ENCODE measurements around the gene PASK.
A peak's percentile ranks its signal among the peaks of the same experiment; 100 is the strongest.

The PASK gene

DNA sequence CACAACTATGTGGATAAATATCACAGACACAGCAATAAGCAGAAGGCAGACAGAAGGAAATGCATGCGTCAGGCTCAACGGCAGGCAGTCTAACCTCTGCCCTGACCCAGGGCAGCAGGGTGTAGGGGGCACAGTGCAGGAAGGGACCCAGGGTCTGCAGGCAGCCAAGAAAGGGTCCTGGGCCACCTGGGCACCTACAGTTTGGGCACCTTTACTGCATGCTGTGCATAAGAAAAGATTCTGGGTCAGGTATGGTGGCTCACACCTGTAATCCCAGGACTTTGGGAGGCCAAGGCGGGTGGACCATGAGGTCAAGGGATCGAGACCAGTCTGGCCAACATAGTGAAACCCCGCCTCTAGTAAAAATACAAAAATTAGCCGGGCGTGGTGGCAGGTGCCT is 17.7 kb downstream of the PASK start:
- H3K27ac ChIP-seq: no peak overlapping the region

DNA sequence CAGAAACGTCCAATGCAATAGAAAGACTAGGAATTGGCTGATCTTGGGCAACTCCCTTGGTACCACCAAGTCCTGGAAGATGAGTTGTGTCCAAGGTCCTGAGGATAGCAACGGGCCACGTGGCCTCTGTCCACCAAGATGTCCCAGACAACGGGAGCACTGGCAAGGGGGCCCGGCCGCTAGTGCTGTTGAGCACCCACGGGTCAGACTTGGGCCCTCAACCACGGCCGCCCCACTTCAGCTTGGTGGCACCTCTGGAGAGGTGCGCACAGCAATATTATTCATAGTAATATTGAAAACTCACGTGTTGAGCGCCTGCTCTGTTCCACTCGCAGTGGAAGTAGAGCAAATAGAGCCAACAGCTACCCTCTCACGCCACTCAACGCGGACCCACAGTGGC is 19.0 kb downstream of the PASK start:
- Histone ChIP-seq H3K27ac (no peak overlapping the region), H3K4me3 (no peak overlapping the region)

More for the DNA sequence above, 17.7 kb downstream of the PASK start:
- H3K4me3 ChIP-seq: no peak overlapping the region

DNA sequence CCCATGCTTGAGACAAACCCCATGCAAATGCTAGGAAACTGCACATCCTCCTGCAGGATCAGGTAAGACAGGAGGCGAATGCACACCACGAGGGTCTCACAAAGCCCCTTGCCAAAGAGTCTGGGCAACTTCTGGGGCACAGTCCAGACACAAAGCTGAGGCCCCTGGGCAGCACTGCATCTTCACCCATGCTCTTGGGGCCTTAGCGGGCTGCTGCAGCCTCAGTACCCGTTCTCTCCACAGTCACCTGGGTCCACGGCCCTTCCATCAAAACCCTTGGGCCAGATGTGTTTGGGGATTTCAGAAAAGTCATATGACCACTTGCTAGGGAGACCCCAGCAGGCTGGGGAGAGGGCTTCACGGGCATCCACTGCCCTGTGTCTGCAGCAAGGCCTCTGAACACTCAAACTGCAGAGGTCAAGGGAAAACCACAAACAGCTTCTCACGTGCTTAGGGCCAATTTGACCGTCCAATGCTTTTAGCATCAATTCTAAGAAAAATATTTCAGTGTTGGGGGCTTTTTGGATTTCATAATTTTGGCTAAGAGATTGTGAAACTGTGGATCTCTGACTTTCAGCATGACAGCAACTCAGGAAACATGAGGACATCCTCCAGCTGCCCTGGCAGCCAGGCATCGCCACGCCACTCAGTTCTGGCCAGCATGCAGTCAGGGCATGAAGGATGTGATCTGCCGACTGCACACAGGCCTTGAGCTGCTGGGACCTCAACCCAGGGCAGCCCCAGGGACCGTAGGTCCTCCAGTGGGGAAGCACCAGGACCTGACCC is 20.0 kb downstream of the PASK start:
- no peak overlapping the region for H3K4me3 ChIP-seq
- peak overlapping the region in 2 of 21 experiments; percentile 77 to 89 for H3K27ac ChIP-seq

DNA sequence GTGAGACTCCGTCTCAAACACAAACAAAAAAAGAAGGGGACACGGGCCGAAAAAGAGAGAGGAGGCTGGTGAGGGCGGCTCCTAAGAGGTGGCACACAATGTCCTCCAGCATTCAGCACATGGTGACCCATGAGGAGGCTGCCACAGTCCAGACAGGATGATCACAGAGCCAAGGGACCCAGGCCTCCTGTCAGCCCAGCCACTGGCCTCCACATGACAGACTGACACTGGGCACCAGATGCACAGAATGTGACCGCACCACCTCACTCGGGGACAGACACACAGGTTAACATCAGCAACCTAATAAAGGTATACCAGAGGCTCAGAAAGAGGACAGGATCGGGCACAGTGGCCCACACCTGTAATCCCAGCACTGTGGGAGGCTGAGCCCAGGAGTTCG is 21.0 kb downstream of the PASK start:
- Histone ChIP-seq H3K27ac (peak overlapping the region in 7 of 21 experiments; percentile 36 to 89 (median 65)), H3K4me3 (no peak overlapping the region)

DNA sequence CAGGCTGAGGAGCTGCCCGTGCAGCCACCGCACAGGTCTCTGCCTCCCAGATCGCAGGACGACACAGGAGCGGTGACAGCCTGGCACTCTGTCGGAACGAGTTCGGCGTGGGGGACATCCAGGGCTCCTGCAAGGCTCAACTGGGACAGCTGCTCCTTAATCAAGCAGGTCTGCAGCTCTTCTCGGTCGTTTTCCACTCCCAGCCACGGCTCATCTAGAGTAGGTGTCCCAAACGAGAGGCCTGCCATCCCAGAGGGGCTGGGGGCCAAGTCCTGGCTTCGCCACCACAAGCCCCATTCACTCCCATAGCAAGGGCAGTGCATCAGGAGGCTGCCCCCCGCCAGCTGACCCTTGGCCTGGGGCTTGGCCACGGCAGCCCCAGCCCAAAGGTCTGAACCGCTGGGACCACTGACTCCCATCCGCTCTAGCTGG is 22.5 kb downstream of the PASK start:
- Histone ChIP-seq H3K27ac (peak overlapping the region in 6 of 21 experiments; percentile 41 to 89 (median 71)), H3K4me3 (no peak overlapping the region)

DNA sequence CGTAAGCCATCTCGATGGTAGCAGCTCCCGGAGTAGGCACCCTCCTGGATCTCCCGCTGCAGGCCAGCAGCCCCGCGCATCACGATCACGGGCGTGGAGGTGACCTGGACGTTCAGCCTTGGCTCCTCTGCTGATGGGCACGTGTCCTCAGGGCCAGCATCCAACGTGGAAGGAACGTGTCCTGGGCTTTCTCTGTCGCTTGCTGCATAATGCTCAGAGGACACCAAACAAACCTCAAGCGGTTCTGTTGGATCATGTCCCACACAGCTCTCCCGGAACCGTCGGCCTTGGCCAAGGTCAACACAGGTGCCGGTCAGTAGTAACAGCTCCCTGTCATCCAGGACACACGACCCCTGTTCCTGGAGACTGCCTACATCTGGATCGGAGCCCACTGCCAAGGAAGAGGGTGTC is 23.1 kb downstream of the PASK start:
- H3K27ac ChIP-seq: peak overlapping the region in 3 of 21 experiments; percentile 45 to 82 (median 77)
- no peak overlapping the region for H3K4me3 ChIP-seq

DNA sequence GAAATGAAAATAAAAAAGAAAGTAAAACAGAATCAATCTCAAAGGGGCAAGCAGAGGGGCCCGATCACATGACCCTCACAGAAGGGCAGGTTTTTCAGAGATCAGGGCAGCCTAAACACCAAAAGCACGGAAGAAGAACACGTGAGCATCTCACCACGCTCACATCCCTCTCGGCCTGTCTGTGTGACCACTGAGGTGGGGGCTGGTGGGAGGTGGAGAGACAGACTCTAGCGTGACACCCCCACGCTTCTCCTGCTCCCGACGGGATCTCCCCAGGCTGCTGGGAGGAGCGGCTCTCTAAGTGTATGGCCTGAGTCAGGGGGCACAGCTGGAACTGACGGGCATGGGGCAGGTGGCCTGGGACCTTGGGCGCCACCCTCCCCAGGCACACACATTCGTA is 23.6 kb downstream of the PASK start:
- peak overlapping the region in 2 of 21 experiments; percentile 45 to 77 for H3K27ac ChIP-seq
- H3K4me3 ChIP-seq: no peak overlapping the region

DNA sequence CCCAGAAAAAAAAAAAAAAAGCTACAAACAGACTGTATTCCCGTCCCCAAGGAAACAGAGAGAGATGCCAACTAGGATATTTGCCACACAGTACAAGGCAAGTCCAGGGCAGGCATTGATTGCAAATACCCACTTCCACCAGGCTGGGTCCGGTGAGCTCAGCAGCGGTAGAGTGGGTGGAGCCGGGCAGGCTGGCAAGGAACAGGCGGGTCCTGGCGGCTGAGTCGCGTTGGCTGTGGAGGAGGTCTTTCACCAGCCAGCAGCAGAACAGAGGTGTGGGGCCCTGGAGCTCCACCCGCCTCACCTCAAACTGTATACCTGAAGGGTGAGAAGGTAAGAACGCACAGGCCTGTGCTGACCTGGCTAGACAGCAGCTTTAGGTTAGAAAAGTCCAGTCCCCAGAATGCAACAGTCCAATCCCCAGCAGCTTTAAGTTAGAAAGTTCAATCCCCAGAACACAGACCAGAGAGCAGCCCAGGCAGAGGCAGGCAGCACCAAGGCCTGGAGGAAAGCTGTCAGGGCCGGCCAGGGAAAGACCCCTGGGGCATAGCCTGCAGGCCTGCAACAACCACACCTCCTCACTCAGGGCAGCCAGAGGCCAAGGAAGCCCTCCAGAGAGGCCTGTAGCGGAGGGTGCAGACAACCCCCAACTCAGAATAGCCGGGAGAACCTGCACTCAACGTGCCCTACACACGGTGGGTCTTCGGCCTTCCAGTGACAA is 25.3 kb downstream of the PASK start:
- Histone ChIP-seq H3K27ac (peak overlapping the region in 10 of 21 experiments; percentile 7 to 72 (median 54)), H3K4me3 (no peak overlapping the region)

DNA sequence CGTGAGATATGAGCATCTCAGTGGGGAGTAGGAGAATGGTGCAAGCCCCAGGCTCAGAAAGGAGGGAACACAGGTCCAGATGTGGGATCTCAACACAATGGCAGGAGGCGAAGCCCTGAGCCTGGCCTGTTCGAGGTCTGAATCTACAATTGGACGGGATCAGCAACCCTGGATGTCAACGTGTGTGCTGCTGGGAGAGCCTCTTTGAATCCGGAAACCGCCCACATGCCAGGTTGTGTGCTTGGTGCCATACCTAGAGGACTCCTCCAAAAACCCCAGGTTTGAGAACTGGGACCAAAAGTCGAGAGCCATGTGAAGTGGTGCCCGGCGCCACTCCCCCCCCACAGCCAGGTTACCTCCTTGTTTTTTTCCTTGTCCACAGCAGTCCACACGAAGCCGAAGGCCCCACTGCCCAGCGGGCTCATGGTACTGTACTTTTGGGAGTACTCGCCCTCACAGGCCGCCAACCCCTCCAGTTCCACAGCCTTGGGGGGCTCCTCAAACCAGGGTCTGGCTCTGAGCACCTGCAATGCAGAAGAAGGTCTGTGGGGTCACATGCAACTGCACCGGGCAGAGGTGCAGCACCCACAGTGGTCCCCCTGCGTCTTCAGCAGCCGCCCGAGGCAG is 26.8 kb downstream of the PASK start:
- Histone ChIP-seq H3K4me3 (no peak overlapping the region), H3K27ac (no peak overlapping the region)

DNA sequence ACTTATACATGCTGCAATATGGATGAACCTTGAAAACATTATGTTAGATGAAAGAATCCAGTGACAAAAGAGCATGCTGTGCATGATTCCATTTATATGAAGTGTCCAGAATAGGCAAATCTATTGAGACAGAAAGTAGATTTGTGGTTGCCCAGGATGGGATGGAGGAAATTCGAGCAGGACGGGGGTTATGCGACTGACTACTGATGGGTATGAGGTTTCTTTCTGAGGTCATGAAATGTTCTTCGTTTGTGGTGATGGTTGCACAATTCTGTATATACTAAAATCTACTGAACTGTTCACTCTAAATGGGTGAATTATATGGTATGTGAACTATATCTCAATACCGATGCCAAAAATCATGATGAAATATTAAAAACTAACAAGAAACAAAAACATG is 28.3 kb downstream of the PASK start:
- H3K27ac ChIP-seq: no peak overlapping the region

DNA sequence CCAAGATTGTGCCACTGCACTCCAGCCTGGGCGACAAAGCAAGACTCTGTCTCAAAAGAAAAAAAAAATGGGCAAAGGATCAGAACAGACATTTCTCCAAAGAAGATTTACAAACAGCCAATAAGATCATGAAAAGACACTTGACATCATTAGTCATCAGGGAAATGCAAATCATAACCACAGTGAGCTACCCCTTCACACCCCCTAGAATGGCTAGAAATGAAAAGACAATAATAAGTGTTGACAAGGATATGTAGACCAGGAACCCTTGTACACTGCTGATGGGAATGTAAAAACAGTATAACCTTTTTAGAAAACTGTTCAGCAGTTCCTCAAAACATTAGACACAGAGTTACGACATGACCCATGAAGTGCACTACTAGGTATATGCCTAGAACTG is 28.8 kb downstream of the PASK start:
- Histone ChIP-seq H3K27ac (no peak overlapping the region), H3K4me3 (no peak overlapping the region)

More for the DNA sequence above, 28.3 kb downstream of the PASK start:
- H3K4me3 ChIP-seq: no peak overlapping the region

DNA sequence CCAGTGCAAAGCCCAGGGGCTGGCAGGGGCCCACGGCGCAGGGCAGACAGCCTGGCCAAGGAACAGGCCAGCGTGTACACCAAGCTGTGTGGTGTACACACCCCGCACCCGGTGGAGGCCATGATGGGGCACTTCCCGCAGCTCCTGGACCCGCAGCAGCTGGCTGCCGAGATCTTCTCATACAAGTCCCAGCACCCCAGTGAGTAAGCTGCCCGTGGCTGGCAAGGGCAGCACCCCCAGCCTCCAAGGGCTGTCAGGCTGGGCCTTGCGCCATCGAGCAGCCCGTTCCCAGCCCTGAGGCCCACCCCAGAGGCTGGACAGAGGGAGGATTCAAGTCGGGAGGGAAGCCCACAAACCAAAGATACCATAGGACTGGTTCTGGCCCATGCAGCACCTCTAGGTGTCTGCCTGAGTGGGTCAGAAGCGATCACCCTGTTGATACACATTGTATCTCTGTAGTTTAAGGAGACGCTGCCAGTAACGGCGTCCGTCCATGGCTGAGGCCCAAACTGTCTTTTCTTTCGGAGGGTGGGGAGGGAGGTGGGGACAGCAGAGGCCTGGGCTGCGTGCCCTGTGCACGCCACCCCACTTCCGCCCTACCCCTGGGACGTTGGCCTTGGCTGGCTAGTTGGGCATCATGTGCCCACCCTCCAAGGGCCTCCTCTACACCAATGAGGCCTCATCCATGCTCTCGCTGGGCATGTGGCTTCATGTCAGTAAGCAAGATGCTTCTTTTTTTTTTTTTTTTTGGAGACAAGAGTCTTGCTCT is 30.4 kb downstream of the PASK start:
- Histone ChIP-seq H3K4me3 (no peak overlapping the region), H3K27ac (no peak overlapping the region)

DNA sequence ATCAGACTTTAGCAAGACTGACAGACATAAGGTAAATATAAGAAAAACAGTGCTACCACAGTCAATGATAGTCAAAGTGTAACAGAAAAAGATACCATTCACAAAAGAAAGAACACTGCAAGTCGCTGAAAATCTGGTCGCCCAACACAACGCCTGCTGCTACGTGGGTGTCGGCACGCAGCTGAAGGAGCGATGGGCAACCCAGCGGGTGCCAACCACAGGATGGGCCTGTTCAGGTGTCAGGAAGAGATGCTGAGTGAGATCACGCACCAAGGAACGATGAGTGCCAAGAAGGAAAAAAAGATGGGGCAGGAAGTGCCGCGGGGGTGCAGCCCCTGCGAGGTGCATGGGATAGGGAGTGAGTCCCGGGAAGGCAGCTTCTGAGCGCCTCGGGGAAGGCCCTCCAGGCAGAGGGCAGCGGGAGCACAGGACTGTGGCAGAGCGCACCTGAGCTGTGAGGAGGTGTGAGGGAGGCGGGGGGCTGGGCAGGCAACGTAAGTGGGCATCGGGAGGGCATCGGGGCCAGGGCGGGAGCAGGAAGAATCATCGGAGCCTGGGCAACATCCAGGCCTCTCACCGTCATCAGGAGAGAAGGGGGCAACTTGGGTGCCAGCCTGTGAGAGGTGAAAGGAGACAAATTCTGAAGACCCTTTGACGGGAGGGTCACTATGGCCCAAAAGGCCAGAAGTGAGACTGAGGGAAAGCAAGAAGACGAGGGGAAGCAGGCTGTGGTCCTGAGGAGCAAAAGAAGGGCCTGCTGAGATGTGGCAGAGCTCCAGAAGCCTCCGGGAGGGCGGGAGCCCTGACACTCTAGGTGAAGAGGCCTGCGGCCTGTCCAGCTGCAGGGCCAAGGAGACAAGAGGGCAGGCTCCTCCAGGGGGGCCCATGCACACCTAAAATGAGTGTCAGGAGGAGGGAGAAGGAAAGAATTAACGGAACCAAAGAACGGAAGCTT is 32.4 kb downstream of the PASK start:
- no peak overlapping the region for H3K27ac ChIP-seq
- no peak overlapping the region for H3K4me3 ChIP-seq

DNA sequence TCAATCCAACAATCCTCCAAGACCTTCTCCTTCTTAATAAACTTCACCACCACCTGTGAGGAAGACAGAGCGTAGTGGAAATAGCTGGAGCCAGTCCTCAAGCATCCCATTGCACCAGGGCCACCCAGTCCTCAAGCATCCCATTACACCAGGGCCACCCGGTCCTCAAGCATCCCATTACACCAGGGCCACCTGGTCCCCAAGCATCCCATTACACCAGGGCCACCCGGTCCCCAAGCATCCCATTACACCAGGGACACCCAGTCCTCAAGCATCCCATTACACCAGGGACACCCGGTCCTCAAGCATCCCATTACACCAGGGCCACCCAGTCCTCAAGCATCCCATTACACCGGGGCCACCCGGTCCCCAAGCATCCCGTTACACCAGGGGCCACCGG is 33.9 kb downstream of the PASK start:
- Histone ChIP-seq H3K4me3 (no peak overlapping the region), H3K27ac (no peak overlapping the region)

DNA sequence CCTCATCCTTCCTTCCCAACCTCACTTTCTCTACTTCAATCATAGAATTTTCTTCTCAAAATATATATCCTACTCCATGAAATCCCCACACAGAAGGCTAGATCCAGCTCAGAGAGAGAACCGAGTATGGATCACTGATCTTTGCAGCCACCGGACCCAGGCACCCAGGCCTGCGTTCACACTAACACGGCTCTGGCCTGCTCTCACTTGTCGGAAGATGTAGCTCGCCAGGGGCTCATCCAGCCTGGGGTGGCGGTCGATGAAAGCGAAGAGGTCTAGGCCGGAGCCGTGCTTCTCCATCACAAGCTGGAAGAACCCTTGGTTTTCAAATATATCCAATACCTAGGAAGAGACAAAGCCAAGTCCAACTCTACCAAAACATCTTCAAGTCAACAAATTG is 34.4 kb downstream of the PASK start:
- Histone ChIP-seq H3K27ac (no peak overlapping the region), H3K4me3 (no peak overlapping the region)

DNA sequence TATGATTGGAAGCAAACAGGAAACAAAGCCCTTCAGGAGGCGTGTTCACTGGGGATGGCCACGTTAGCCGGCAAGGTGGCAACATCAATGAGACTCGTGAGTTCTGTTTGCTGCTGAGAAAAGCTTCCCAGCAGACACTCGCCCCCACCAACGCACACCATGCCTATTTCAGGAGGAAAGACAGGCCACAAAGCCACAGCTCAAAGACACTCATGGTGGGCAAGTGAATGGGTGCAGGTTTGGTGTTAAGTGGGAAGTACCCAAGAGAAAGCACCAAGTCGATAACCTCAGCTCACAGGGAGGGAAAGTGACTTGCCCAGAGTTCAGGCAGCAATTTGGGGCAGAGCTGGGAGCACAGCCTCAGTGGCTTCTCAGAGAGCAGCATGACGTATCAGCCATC is 36.7 kb downstream of the PASK start:
- Histone ChIP-seq H3K27ac (peak overlapping the region in 4 of 21 experiments; percentile 8 to 92 (median 84)), H3K4me3 (no peak overlapping the region)

DNA sequence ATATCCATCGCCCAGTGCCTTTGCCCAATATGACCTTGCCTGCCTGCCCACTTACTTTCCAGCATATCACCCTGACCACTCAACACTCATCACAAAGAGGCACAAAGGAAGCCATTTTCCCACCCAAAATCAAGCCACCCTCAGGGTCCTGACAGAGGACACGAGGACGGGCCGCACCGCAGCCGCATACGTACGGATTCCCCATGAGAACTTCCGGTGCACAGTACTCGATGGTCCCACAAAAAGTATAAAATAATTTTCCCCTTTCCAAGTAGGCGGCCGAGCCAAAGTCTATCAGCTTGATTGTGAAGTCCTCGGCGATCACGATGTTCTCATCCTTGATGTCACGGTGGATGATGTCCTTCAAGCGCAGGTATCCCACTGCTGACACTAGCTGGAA is 37.2 kb downstream of the PASK start:
- peak overlapping the region in 7 of 21 experiments; percentile 54 to 92 (median 83) for H3K27ac ChIP-seq
- peak overlapping the region in 1 of 7 experiments; percentile 7 for H3K4me3 ChIP-seq

DNA sequence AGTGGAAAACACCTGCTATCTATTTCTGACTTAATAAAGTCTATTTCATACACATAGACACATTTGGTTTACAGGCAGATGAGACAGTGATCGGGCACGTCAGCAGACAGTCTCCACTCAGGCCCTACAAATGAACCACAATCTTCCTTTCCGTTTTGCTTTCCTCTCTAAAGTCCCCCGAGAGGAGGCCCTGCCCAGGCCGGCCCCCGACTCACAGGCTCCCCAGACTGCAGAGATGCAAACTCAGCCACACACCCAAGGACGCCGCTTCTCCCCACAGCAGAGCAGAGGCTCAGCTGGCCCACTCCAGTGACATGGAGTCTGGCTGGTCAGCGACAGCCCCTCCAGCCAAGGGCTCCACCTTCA is 37.8 kb downstream of the PASK start:
- H3K27ac ChIP-seq: peak overlapping the region in 7 of 21 experiments; percentile 54 to 92 (median 83)
- H3K4me3 ChIP-seq: no peak overlapping the region
